ENCODE measurements around the gene SOX9. TPM values are rescaled to one million over a fixed set of nuclear protein-coding genes. Genes with fewer than 3 reads are reported as not detected.

The SOX9 gene
- total RNA-seq, result not detected in 2 replicates

GRCh38 chr17:72120642-72121163 lies at the start of gene SOX9:
TSS of gene SOX9 (plus strand) at chr17:72121020. CDS start at chr17:72121392, 372 bp downstream.
- intact Hi-C loops (cut with micrococcal nuclease), result no loop called here

- intact Hi-C loops (cut with micrococcal nuclease), result no loop called here
These were observed 49.5 kb upstream of the SOX9 start for GRCh38 chr17:72071330-72071729.

GRCh38 chr17:72075995-72076677 lies 44.7 kb upstream of the SOX9 start:
- intact Hi-C loops (cut with micrococcal nuclease), result no loop called here

GRCh38 chr17:72076678-72077030 lies 44.2 kb upstream of the SOX9 start:
- intact Hi-C loops (cut with micrococcal nuclease), result no loop called here

- intact Hi-C loops (cut with micrococcal nuclease), result no loop called here
These were observed 43.4 kb upstream of the SOX9 start for GRCh38 chr17:72077326-72077960.

GRCh38 chr17:72079700-72080099 lies 41.1 kb upstream of the SOX9 start:
- intact Hi-C loops (cut with micrococcal nuclease), result no loop called here

- intact Hi-C loops (cut with micrococcal nuclease), result no loop called here
These were observed 32.9 kb upstream of the SOX9 start for GRCh38 chr17:72087876-72088275.

- intact Hi-C loops (cut with micrococcal nuclease), result no loop called here
These were observed 31.3 kb upstream of the SOX9 start for GRCh38 chr17:72089453-72089987.

- intact Hi-C loops (cut with micrococcal nuclease), result no loop called here
These were observed 30.7 kb upstream of the SOX9 start for GRCh38 chr17:72090108-72090507.

GRCh38 chr17:72092710-72093322 lies 28.0 kb upstream of the SOX9 start:
- intact Hi-C loops (cut with micrococcal nuclease), result no loop called here

- intact Hi-C loops (cut with micrococcal nuclease), result no loop called here
These were observed 27.1 kb upstream of the SOX9 start for GRCh38 chr17:72093707-72094106.

GRCh38 chr17:72095316-72095715 lies 25.5 kb upstream of the SOX9 start:
- intact Hi-C loops (cut with micrococcal nuclease), result no loop called here

GRCh38 chr17:72097144-72097543 lies 23.7 kb upstream of the SOX9 start:
- intact Hi-C loops (cut with micrococcal nuclease), result no loop called here

GRCh38 chr17:72099919-72100318 lies 20.9 kb upstream of the SOX9 start:
- intact Hi-C loops (cut with micrococcal nuclease), result no loop called here

GRCh38 chr17:72100470-72100869 lies 20.4 kb upstream of the SOX9 start:
- intact Hi-C loops (cut with micrococcal nuclease), result no loop called here

GRCh38 chr17:72101526-72101925 lies 19.3 kb upstream of the SOX9 start:
- intact Hi-C loops (cut with micrococcal nuclease), result no loop called here

GRCh38 chr17:72102366-72102765 lies 18.5 kb upstream of the SOX9 start:
- intact Hi-C loops (cut with micrococcal nuclease), result no loop called here

- intact Hi-C loops (cut with micrococcal nuclease), result no loop called here
These were observed 16.5 kb upstream of the SOX9 start for GRCh38 chr17:72104164-72104862.

GRCh38 chr17:72104863-72105234 lies 16.0 kb upstream of the SOX9 start:
- intact Hi-C loops (cut with micrococcal nuclease), result no loop called here

GRCh38 chr17:72107100-72107499 lies 13.7 kb upstream of the SOX9 start:
- intact Hi-C loops (cut with micrococcal nuclease), result no loop called here

GRCh38 chr17:72110231-72110941 lies 10.4 kb upstream of the SOX9 start:
- intact Hi-C loops (cut with micrococcal nuclease), result no loop called here

Measured in T-helper 1 cell treated with Interleukin-12 subunit alpha and Interleukin-12 subunit beta and Interleukin-4 antibody, amounts not matched to agents 30 ng/mL and 1 ng/mL, for 36 hours (primary cell).